ENCODE data around the gene ZBTB16.
A peak's percentile ranks its signal among the peaks of the same experiment; 100 is the strongest.

The ZBTB16 gene

GRCh38 chr11:114106047-114106446, 46.5 kb downstream of the ZBTB16 start:
- DNase-seq: no peak

DNA sequence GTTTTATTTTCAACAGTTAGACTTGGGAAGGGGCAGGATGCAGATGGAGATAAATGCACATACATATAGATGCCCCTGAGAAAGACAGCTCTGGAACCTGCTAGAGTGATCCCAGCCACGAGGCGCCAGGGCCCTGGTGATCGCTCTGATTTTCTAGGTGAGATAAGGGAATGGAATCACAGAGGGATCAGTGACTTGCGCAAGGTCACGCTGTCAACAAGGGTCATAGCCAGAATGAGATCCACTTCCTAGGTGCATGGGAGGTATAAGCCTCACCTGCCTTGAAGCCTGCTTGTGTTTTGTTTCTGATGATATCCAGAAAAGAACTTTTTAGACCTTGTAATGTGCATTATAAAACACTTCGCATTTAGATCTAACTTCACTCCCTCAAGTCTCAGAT, 47.5 kb downstream of the ZBTB16 start:
- no peak for DNase-seq

DNA sequence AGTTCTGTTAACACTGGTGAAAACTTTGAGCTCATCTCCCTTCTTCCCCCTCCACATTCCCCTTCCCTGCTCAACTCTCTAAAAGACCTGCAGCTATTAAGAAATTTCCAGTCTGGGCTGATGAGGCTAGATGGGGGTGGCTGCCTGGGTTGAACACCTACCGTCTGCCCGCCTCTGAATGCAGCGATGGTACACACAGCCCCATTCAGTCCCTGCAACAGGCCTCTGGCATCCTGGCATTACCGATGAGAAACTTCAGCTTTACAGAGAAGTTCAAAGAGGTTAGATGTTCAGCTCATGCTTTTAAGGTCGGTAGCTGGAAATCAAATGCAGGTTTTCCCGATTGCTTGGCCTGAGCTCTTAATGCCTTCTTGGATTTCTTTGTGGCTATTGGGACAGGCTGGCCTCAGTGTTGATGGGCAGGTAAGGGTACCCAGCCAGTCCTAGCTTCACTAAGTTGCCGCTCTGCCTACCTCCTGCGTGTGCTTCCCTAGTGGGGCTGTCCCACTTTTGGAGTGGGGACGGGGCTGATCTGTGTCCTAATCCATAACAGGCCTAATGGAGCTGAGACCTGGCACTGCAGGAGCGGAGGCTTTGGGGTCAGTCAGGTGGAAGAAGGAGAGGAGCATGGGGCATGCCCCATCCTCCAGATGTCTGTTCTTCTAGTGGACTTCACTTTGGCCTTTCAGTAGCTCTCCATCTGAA, 49.1 kb downstream of the ZBTB16 start:
- no peak for DNase-seq

DNA sequence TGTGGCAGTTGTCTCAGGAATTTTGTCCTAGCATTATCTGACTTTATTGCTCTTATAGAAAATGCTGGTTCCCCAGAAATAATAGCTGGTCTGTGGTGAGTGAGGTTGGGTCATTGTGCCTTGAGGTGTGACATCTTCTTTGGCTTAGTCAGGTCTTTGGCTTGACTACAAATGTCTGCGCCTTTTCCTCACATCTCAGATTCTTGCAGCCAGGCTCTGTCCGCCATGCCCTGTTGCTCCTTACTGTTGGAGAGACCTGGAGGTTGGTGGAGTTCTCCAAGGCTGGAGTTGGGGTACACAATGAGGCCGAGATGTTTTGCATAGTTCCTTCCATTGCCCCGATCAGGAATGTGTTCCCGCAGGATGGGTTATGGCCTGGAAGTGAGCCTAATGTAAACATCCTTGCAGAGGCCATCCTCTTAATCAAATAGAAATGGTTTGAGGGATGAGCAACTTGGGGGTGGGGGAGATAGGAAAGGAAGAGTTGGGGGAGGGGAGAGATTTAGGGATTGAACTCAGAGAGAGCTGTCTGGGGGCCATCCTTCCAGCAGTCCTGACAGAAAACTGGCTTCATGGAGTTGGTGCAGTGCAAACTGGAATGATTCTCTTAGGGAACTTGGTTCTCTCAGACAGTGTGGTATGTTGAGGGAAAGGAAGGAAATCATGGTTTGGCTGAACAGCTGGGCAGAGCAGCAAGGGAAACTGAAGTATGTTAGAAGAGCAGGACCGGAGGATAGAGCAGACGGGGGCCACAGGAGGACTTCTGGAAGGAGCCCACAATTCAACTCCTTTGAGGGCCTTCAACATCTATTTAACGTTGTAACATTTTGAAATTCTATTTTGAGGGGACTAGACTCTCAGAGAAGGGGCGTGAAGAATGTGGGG, 49.9 kb downstream of the ZBTB16 start:
- DNase-seq: no peak

DNA sequence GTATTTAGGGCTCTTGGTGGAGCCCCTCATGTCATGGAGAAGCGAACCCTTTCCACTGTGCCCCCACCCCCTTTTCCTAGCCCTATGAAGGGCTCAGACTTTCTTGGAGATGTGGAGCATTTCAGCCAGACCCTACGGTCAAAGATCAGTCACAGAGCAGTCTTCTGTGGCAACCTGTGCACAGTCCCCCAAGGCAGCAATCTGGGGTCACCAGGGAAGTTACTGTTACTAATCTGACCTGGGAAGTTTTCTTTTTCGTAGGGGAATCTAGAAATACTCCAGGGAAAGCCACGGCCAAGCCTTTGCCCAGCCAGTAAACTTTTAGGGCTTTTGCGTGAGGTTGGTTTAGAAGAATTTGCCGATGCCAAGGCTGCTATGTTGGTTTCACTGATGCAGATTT, 50.6 kb downstream of the ZBTB16 start:
- no peak for DNase-seq

DNA sequence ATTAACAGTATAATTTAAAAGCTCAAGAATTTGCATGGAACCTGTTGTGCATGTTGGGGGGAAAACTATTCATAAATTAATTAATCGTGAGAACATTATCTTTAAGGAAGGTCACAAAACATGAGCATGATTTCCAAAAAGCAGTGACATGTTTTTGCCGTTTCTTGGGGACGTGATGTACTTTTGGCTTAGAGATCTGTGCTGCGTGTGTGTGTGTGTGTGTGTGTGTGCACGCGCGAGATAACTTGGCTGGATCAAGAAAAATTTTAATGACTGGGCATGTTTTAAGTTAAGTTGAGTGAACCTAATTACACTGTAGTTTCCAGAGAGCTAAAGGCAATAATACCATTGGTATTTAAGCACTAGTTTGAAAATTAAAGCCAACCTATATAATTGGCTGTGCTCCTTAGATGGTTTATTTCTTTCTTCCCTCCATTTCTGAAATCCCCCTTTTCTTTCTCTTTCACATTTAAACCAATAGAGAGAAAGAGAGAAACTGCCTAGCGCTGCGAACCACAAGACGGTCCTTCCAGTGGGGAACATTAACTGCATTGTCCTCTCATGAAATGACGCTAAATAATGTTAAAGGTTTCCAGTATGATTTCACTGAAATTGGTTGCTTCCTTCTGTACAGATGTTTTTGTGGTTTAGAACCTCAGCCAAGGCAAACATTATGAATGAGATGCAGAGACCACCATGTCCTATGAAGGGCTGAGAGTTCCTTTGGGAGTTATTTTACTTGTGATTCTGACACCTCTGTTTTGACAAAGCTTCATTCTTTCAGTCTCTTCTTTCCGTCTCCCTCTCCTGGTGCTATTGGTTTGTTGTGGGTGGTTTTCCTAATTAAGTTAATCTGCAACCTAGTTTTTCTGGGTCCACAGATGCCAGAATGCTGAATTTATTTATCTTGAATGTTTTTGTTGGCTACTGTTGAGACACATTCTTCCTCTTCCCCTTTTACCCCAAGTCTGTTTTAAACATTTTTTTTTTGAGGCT, 51.7 kb downstream of the ZBTB16 start:
- no peak for DNase-seq

GRCh38 chr11:114115451-114115928, 56.0 kb downstream of the ZBTB16 start:
- no peak for DNase-seq

GRCh38 chr11:114116357-114116756, 56.8 kb downstream of the ZBTB16 start:
- DNase-seq: no peak

GRCh38 chr11:114116800-114117199, 57.3 kb downstream of the ZBTB16 start:
- DNase-seq: no peak

GRCh38 chr11:114120606-114121005, 61.1 kb downstream of the ZBTB16 start:
- no peak for DNase-seq

- no peak for DNase-seq
Observed at GRCh38 chr11:114121138-114121537, 61.6 kb downstream of the ZBTB16 start.

DNA sequence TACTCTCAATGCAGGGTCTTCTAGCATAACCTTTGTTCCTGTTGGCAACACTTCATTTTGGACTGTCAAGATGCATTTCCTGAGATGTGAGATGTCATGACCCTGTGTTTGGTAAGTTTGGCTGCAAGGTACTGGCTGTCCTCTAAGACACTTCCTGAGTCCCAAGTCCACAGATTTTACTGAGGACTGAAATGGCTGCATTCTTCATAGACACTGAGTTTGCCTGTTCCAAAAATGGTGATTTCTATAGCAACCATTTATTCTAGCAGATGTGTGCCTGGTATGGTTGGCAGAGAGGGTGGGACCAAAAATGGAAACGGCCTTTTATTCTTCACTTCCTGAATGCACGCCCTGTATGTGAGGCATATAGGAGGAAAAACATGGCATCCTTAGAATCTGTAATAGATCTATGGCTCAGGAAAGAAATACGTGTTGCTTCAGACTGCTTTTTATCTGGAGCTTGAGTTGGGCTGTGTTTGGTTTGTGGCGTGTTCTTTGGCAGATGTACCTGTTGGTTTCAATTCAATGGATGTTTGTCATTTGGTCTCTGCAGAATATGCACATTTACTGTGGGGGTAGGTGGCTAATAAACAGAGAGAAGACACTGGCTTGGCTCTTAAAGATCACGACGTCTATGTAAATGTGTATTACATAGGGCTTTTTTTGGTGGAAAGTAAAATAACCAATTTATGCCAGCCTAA, 62.4 kb downstream of the ZBTB16 start:
- DNase-seq: peak in 2 of 58 donors; percentile 28 to 44

DNA sequence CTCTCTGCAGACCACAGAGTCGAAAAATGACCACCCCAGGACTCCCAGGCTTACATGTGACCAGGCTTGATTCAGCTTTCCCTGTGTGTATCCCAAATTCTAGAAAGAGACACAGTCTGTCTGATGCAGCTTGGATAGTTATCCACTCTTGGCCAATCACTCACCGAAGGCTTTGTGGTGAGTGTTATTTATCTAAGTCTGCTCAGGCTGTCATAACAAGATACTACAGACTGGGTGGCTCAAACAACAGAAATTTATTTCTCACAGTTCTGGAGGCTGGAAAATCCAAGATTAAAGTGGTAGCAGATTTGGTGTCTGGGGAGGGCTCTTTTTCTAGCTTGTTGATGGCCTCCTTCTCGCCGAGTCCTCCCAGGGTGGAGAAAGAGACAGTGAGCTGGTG, 63.2 kb downstream of the ZBTB16 start:
- DNase-seq: no peak

DNA sequence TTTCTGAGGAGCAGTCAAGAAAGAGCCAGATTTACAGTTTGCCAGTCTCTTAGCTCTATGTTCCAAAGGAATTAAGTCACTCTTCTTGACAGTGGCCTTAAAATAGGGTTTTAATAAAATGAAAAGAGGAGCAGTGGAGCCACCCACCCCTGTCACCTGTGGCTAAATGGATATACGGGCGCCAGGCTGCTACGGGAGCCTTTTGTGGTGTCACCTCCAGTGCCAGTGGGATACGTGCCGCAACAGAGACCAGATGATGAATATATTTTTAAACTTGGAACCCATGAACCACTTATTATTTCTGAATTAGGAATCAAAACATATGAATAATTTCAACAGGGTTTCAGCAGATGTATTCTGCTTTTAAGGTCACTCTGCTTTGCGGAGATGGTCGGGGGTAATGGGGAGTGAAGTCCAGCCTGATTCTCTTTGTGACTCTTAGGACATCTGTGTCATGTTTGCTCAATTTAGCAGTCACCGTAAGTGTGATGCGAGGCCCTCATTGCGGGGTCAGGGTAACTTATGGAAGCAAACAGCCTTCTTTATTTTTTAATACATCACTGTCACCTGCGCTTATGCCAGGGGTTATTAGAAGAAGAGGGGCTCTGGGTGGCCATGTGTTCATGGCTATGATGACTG, 64.3 kb downstream of the ZBTB16 start:
- no peak for DNase-seq

DNA sequence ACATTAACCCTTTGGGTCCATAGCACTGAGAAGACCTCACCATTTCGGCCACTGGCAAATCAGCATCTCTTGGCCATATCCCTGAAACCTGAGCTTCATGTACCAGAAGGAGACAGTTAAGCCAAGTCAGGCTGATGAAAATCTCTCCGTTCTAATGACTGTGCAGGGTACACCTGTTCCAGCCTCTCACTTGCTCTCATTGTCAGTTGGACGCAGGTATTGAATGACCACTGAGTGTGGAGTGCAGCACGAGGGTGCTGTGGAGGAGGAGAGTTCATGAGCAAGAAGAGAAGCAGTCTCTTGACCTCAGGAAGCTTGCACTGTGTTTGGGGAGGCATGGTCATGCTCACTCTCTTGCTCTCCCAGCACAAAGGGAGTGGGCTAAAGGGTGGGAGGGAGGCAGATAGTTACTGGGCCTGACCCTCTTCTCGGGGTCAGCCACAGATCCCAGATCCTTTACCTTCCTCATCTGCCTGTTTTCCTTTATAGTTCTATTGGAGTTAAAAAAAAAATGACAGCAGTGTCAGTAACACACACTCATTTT, 65.2 kb downstream of the ZBTB16 start:
- DNase-seq: no peak

DNA sequence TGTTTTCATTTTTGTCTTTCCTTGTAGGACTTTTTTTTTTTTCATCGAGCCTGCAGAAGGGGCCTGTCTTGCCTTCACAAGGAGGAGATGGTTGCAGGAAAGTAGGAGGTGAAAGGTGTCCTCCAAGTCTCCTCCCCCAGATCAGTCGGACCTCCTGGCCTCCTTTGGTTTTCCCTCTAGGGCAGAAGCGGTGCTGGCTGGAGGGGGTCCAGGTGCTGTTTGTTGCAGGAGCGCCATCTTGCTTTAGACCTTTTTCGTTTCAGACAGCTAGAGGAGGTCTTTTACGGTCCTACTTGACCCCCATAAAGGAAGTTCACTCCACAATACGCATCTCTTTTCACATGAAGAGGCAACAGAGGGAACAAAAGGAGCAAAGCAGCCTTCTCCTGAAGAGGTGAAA, 66.0 kb downstream of the ZBTB16 start:
- no peak for DNase-seq

GRCh38 chr11:114125959-114126358, 66.4 kb downstream of the ZBTB16 start:
- DNase-seq: no peak

- DNase-seq: no peak
Observed at GRCh38 chr11:114128399-114128798, 68.9 kb downstream of the ZBTB16 start.

DNA sequence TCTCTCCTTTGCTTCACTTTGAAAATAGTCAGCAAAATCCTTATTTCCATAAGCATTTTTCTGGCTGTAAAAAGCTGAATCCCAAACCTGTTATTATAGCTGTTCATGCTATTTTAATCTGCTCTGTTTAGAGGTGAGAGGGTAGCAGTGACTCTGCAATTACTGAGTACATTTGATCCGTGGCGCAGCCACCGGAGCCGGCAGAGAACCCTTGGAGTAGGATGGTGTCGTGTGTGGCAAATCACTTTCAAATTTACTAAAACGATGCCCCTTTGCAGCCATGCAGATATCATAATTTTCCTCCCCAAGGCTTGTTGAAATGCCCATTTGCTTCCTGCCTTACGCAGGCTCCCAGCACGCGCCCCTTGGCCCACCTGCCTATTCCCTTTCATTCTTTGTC, 69.6 kb downstream of the ZBTB16 start:
- DNase-seq: peak in 1 of 58 donors; percentile 17

DNA sequence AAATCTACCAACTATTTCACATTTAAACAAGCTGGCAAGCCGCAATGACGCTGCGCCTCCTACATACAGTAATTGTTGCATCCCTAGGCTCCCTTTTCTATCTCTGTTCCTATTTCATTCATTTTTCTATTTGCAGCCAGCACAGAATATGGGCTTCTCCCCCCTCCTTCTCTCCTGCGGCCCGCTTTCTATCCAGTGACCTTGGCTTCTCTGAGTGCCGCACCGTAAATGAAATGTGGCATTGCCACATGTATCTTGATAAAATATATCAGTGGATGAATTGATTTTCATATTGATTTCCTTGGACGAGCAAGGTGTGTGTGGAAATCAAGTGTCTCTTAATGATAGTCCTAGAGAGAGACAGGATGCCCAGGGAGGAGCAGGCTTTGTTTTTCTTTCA, 70.2 kb downstream of the ZBTB16 start:
- no peak for DNase-seq

Measured in anterior cingulate cortex (tissue), 58 donors.